ENCODE results near the gene TENT5C. TPM values are rescaled to one million over a fixed set of nuclear protein-coding genes. Genes with fewer than 3 reads are reported as not detected.

TENT5C gene
- total and polyA plus RNA-seq, 7 donors, result 1.5 to 31.4 (median 9.7) TPM

GRCh38 chr1:117574161-117574835 lies 31.6 kb upstream of the TENT5C start:
- Histone ChIP-seq H3K4me3 (no peak overlapping the region), H3K27ac (no peak overlapping the region), H3K27me3 (ENCODE audit: insufficient read depth in 3 of 3, low read length in 2 of 3) (no peaks in the 10 kb centered on the region), H3K4me1 (no peaks in the 10 kb centered on the region), H3K36me3 (ENCODE audit: insufficient read depth in 1 of 2, low read depth in 1 of 2) (no peaks in the 10 kb centered on the region), H3K9me3 (no peaks in the 10 kb centered on the region)
- no peak for DNase-seq
- WGBS, 3 donors, result 69 to 82% (median 71%) methylated on average over 5 of the region's 5 CpGs
- no peak for ATAC-seq
- intact Hi-C loops (cut with DNase I), result no loop called here
- TF ChIP-seq CTCF (IDR thresholded peaks at IDR 0.05), result no peak

GRCh38 chr1:117575586-117576225 lies 30.1 kb upstream of the TENT5C start:
- ATAC-seq, result no peak
- 66 to 74% (median 74%) methylated on average over 8 of the region's 8 CpGs for WGBS, 3 donors
- H3K4me1 ChIP-seq, result no peaks in the 10 kb centered on the region

GRCh38 chr1:117576236-117576635 lies 29.6 kb upstream of the TENT5C start:
- no peaks in the 10 kb centered on the region for H3K27me3 ChIP-seq (ENCODE audit: insufficient read depth in 3 of 3, low read length in 2 of 3)
- 93 to 100% (median 94%) methylated on average over 3 of the region's 3 CpGs for WGBS, 3 donors
- H3K4me1 ChIP-seq, result no peaks in the 10 kb centered on the region
- H3K27ac ChIP-seq, result no peak overlapping the region
- no peak overlapping the region for H3K4me3 ChIP-seq
- intact Hi-C loops (cut with DNase I), result no loop called here
- no peaks in the 10 kb centered on the region for H3K36me3 ChIP-seq (ENCODE audit: insufficient read depth in 1 of 2, low read depth in 1 of 2)
- H3K9me3 ChIP-seq, result no peaks in the 10 kb centered on the region
- DNase-seq, result no peak
- no peak for TF ChIP-seq CTCF (IDR thresholded peaks at IDR 0.05)
- ATAC-seq, result no peak

More at GRCh38 chr1:117575586-117576225, 30.1 kb upstream of the TENT5C start:
- Histone ChIP-seq H3K9me3 (no peaks in the 10 kb centered on the region), H3K4me3 (no peak overlapping the region), H3K27me3 (ENCODE audit: insufficient read depth in 3 of 3, low read length in 2 of 3) (no peaks in the 10 kb centered on the region), H3K27ac (no peak overlapping the region), H3K36me3 (ENCODE audit: insufficient read depth in 1 of 2, low read depth in 1 of 2) (no peaks in the 10 kb centered on the region)
- no peak for TF ChIP-seq CTCF (IDR thresholded peaks at IDR 0.05)
- no peak for DNase-seq
- intact Hi-C loops (cut with DNase I), result no loop called here

GRCh38 chr1:117577191-117577885 lies 28.5 kb upstream of the TENT5C start:
- H3K27me3 ChIP-seq (ENCODE audit: insufficient read depth in 3 of 3, low read length in 2 of 3), result no peaks in the 10 kb centered on the region
- ATAC-seq (no peak), DNase-seq (no peak)
- TF ChIP-seq CTCF (IDR thresholded peaks at IDR 0.05), result no peak
- H3K9me3 ChIP-seq, result no peaks in the 10 kb centered on the region
- no peaks in the 10 kb centered on the region for H3K4me1 ChIP-seq
- no peak overlapping the region for H3K27ac ChIP-seq
- H3K36me3 ChIP-seq (ENCODE audit: insufficient read depth in 1 of 2, low read depth in 1 of 2), result no peaks in the 10 kb centered on the region
- intact Hi-C loops (cut with DNase I), result no loop called here
- WGBS, 3 donors, result 77 to 87% (median 83%) methylated on average over 2 of the region's 2 CpGs
- no peak overlapping the region for H3K4me3 ChIP-seq
